ENCODE results near the gene CCDC117.

- TF ChIP-seq CTCF (IDR thresholded peaks at IDR 0.05; ENCODE audit: poor library complexity, severe bottlenecking), result no peak
- TF ChIP-seq POLR2AphosphoS5 (IDR thresholded peaks at IDR 0.05), result no peak
These were observed 57.9 kb downstream of the CCDC117 start for GRCh38 chr22:28830441-28830840.
